GM21825 (cell line): ENCODE measurements around the gene PARP9.

ENCODE experiments used
- ATAC-seq: cut with Tn5 transposase; IDR thresholded peaks from one replicate; pipeline ENCODE4 v1.9.1; 2021; ENCODE audit warnings: mild to moderate bottlenecking, moderate library complexity; ENCODE audit not compliant: unreplicated experiment

Gene PARP9

DNA sequence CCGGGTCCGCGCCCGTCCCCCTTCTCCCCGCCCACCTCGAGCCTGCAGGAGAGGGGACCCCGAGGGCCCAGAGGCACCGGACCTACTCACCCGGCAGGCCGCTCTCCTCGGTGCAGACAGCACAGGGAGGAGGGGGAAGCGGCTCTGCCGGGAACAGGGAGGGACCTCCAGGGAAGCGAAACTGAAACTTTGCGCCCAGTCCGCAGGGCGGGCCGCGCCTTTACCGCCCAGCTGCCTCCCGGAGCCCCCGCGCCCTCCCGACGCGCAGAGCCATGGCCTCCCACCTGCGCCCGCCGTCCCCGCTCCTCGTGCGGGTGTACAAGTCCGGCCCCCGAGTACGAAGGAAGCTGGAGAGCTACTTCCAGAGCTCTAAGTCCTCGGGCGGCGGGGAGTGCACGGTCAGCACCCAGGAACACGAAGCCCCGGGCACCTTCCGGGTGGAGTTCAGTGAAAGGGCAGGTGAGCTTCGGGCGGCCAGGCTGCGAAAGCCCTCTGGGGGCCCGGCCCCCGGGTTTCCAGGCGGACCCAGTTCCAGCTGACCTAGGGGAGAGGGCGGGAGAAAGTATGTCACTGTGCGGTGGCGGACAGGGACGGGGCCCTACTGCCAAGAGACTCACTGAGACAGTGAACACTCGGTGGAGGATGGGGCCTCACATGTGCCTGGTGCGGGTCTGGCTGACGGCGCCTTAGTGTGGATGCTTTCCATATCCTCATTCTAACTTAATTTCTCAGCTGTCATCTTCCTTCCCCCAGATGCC, at the start of gene PARP9, which contains the start of gene DTX3L:
TSS of gene PARP9 (minus strand) at position 146 of the 758 bp plus-strand sequence. CDS start 4,680 bp downstream, outside the sequence.
TSS of gene DTX3L (plus strand) at position 184 of the 758 bp plus-strand sequence. CDS start at position 273, 89 bp downstream.
- peak; percentile 55 for ATAC-seq

DNA sequence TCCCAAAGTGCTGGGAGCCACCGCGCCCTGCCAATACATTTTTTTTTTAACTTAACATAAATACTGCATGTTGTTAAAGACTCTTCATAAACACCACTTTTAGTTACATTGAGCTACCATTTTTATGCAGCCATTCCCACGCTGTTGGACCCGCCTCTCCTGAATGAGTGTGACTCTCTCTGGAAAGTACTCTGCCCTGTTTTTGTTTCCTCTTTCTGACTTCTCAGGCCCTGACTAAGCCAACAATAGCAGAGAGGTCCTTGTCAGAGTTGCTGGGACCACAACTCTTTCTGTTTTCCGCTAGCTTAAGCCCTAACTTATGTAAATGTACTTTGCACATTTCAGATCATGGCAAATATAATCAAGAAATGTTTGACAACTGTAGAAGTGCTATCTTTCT, 48.6 kb upstream of the PARP9 start:
- no peak for ATAC-seq

DNA sequence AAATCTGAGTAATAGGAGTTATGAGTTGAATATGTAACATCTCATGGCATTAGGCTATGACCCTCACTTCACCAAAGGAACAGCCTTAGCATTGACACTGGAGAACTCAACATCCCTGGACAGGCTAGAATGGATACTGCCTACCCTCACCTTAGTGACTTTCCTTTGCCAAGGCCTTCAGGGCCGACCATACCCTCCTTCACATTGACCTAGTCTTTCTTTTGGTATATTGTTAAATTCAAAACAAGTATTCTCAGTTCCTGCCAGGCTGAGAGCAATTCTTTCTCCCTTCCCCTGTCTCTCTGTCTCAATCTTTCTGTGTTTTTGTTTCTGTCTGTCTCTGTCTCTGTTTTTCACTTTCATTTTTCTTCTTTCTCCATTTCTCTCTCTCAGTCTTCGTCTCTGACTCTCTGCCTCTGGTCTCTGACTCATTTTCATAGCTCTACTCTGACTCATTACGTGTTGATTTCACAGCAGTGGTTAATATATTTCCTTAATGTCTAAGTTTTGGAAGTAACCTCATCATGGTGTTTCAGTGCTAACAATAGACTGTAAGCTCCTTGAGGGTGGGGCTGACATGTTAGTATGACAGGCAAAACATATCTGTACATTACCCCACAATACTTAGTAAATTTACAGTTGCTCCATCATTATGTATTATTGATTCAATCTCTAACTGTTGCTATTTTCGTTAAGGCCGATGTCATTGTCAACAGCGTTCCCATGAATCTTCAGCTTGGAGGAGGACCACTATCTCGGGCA, 45.9 kb upstream of the PARP9 start:
- ATAC-seq: peak; percentile 92

DNA sequence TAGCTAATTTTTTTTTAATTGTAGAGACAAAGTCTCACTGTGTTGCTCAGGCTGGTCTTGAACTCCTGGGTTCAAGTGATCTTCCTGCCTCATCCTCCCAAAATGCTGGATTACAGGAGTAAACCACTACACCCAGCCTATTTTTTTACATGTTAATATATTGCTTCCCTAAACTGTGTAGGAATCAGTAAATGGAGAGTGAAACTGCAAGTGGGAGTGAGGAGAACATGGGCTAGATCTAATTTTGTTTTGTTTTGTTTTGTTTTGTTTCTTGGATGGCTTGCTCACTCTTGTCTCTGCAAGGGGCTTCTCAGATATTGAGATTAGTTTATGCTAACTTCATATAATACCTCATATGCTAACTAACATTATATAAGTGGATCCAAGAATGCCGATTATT, 44.8 kb upstream of the PARP9 start:
- ATAC-seq: no peak

DNA sequence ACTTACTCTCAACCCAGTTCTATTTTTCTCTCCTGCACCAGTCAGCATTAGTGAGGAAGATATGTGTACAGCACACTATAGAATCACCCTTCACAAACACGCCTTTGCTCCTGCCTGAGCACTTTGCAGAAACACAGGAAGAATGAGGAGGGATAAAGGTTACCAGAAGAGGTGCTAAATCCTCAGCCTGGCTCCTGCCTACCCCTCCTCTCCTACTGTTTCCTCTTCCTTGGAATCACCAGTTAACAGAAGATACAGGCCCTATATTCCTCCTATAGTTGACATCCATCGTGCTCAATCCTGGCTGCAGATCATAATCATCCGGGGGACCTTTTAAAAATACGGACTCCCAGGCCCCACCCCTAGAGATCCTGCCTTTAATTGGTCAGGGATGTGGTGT, 42.2 kb upstream of the PARP9 start:
- no peak for ATAC-seq

DNA sequence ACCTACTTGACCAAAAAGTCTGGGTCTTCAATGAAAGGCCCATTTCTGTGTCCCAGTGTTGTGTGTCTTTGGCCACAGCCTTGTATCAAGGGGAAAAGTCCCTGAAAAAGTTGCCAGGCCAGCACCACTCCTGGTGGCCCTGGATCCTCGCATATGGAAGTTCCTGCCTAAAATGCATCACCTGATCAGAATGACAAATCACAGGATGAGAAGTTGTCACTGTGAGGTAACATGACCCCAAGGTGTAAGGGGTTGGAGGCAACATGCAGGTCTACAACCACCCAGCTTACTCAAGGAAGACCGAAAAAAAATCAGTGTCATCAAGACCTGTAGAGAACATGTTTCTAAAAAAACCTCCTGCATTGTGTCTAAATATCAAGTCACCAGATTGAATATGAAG, 39.0 kb upstream of the PARP9 start:
- ATAC-seq: no peak

DNA sequence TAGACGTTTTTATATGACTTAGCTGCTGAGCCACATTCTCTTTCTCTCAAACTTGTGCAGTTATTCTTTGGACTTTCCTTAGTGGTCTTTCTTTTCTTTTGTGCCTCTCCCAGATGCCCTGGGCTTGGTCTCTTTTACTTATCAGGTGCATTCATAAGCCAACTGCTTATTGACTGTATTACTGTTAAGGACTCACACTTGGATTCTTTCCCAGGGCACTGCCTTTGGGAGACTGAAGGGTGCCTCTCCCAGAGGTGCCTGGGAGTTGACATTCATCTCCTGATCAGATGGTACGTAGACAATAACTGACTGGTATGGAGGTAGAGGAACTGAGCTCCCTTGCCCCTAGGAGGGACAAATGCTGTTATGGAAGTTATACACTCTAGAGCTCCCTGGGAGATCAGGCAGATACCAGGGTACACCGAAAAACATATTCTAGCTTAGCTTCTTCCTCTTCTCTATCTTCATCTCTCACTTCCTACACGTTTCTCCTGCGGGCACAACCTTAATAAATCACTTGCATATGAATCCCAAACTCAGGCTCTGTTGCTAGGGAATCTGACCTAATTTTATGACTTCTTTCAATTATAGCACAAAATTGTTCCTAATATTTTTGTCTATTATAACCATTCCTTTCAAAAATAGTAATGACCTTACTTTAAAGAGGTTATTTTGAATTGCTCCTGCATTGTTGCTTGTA, 38.1 kb upstream of the PARP9 start:
- no peak for ATAC-seq

DNA sequence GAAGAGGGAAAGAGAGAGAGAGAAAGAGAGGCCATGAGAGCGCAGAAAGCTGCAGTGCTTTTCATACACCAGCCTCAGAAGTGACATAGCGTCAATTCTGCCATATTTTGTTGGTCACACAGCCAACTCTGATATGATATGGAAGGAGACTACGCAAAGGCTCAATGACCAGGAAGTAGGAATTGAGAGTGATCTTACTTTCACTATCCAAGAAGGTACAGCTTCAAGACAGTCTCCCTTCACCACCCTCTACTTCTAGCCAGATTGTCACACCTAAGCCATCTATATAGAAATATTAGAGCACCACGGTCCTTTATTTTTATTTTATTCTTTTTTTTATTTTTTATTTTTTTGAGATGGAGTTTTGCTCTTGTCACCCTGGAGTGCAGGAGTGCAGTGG, 34.5 kb upstream of the PARP9 start:
- ATAC-seq: no peak

DNA sequence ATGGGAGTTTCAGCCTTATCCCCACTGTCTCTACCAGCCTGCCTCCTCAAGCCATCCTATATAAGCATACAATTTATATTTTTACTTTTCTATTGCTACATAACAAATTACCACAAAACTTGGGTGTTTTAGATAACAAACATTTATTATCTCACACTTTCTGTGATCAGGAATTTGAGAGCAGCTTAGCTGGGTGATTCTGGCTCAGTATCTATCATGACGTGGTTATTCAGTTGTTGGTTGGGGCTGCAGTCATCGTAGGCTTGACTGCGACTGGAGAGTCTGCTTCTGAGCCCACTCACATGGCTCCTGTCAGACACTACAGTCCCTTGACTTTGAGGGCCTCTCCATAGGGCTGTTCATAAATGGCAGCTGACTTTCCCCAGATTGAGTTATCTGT, 34.1 kb upstream of the PARP9 start:
- ATAC-seq: no peak

DNA sequence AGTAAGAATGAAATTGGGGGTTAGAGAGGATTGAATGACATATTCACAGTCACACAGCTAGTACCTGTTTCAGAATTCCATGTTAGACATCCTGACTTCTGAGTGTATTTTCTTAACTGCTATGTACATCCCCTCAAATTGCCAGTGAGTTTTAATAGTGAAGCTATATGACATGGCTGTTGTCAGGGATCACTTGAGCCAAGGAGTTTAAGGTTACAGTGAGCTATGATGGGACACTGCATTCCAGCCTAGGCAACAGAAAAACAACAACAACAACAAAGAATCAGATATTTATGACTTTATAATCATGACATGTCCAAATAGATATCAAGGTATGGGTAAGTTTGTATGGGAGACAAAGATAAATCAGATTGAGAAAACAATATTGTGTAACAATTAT, 29.9 kb upstream of the PARP9 start:
- no peak for ATAC-seq

DNA sequence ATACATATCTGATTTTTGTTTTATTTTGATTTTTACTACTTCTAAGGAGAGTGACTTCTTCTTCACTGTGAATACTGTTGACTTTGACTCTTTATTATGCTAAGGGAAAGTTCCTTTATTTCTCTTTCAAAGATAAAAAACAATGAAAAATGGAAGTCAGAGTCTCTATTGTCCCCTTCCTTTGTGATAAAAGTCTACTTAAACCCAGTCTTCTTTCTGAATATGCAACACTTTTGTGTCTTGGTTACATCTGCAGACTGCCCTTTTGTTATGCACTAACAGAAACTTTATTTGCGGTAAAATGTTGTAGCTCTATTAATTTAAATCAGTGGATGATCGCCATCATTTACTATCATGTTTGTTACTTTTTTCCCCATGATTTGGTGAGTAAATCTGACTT, 26.5 kb upstream of the PARP9 start:
- no peak for ATAC-seq

DNA sequence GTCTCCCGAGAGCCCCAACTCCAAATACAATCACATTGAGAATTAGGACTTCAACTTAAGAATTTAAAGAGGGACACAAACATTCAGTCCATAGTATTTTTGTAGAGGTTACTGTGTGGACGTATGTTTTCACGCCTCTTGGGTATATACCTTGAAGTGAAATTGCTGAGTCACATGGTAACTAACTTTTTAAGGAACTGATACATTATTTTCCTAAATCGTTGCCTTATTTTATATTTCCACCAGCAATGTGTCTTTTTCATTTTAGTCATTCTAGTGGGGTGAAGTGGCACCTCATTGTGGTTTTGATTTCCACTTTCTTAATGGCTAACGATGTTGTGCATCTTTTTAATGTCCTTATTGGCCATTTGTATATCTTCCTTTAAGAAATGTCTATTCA, 25.2 kb upstream of the PARP9 start:
- ATAC-seq: no peak

DNA sequence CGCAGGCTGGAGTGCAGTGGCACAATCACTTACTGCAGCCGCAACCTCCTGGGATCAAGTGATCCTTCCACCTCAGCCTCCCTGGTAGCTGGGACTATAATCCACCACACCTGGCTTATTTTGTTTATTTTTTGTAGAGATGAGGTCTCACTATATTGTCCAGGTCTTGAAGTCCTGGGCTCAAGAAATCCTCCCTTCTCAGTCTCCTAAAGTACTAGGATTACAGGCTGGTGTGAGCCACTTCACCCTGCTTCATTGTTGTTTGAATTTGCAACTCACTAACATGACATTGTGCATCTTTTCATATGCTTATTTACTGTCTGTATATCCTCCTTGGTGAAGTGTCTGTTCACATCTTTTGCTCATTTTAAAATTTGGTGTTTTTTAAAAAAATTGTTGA, 23.5 kb upstream of the PARP9 start:
- ATAC-seq: no peak

DNA sequence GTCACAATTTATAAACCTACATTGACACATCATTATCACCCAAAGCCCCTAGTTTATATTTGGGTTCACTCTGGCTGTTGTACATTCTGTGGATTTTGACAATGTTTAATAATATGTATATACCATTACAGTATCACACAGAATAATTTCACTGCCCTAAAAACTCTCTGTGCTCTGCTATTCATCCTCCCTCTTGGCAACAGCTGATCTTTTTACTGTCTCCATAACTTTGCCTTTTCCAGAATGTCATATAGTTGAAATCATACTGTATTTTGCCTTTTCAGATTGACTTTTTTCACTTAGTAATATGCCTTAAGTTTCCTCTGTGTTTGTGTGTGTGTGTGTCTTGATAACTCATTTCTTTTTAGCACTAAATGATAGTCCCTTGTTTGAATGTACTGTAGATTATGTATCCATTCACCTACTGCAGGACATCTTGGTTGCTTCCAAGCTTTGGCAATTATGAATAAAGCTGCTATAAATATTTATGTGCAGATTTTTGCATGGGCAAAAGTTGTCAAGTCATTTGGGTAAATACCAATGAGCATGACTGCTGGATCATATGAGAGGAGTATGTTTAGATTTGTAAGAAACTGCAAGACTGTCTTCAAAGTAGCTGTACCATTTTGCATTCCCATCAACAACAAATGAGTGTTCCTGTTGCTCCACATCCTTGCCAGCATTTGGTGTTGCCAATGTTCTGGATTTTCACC, 22.8 kb upstream of the PARP9 start:
- no peak for ATAC-seq

DNA sequence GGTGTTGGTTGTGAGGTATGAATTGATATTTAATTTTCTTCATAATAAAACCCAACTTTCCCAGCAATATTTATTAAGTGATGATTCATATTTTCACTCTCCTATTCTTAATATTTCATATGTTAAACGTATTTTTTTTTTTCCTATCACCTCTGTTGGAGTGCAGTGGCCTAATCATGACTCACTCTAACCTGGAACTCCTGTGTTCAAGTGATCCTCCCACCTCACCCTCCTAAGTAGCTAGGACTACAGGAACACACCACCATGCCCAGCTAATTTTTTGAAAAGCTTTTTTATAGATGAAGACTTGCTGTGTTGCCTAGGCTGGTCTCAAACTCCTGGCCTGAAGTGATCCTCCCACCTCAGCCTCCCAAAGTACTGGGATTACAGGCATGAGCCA, 22.0 kb upstream of the PARP9 start:
- no peak for ATAC-seq

DNA sequence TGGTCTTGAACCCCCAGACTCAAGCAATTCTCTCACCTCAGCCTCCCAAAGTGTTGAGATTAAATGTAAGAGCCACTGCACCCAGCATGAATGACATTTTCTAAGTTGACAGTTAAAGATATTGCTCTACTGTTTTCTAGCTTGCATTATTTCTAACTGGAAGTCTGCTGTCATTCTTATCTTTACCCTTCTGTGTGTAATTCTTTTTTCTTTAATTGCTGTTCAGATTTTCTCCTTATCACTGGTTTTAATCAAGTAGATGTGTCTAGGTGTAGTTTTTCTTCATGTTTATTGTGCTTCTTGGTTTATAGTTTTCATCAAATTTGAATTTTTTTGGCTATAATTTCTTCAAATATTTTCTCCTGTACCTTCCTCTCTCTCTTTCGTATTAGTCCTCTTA, 18.3 kb upstream of the PARP9 start:
- ATAC-seq: no peak

DNA sequence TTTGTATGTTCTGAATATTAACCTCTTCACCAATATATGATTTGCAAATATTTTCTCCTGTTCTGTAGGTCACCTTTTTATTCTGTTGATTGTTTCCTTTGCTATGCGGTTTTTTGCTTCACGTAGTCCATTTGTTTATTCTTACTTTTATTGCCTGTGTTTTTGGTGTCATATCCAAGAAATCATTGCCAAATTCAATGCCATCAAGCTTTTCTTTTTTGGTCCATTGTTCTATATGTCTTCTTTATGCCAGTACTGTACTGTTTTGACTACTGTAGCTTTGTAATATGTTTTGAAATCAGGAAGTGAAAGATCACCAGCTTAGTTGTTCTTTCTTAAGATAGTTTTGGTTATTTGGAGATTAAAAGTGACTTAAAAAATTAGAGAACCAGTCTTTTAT, 17.5 kb upstream of the PARP9 start:
- ATAC-seq: no peak

DNA sequence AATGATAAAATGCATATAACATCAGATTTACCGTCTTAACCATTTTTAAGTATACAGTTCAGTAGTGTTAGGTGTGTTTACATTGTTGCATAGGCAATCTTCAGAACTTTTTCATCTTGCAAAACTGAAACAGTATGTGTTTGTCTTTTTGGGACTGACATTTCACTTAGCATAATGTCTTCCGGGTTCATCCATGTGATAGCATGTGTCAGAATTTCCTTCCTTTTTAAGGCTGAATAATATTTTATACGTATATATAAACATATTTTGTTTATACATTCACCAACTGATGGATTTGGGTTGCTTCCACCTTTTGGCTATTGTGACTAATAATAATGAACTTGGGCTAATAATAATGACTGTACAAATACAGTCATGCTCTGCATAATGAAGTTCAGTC, 16.4 kb upstream of the PARP9 start:
- no peak for ATAC-seq

DNA sequence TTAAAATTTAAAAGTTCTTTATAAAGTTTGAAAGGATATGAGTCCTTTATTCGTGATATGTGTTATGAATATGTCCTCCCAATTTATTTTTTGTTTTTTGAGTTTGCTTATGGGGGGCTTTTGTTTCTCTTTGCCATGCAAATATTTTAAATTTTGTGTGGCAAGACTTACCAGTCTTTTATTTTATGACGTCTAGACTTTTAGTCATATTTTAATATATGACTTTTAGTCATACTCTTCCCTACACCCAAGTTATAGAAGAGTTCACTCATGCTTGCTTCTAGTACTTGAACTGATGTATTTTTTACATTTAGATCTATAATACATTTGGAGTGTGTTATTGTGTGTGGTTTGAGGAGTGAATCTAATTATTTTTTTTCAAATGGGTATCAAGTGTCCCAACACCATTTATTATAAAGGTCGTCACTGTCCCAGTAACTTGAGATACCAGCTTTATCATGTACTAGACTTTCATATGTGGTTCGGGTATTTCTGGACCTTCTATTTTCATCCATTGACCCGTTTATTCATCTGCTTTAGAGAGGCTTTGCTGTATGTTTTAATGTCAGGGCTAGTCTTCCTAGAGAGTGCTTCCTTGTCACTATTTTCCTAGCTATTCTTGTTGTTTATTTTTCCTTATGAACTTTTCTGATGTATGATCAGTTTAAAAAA, 14.1 kb upstream of the PARP9 start:
- ATAC-seq: no peak

DNA sequence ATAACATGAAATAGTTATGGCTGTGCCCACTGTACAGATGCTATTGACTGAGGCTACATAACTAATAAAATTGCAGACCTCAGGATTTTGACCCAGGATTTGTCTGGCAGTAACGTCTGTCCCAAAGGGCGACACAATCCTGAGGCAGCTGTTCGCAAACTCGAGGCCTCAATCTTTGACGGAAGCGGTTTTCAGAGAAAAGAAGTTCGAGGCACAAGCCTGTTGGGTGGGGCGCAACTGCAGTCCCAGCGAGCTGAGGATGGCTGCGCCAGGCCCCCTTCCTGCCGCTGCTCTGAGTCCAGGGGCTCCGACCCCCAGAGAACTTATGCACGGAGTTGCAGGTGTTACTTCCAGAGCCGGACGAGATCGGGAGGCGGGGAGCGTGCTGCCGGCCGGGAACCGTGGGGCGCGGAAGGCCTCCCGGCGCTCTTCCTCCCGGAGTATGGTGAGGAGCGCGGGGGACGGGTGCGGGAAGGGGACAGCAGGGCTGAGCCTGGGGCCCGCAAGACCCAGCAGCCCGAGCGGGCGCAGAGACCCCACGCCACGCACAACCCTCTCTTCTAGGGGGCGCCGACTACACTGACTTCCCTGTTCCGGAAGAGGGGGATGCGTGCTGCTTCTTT, 13.4 kb upstream of the PARP9 start, which contains the start of gene PARP15:
TSS of gene PARP15 (plus strand) at position 242 of the 623 bp plus-strand sequence. CDS start at position 260, 18 bp downstream.
- ATAC-seq: no peak
